ENCODE results near the gene SLC30A10. TPM values are rescaled to one million over a fixed set of nuclear protein-coding genes. Genes with fewer than 3 reads are reported as not detected.
"Not testable (repeated sequence)": the region's sequence is repeated elsewhere in the genome, so short reads cannot be mapped to it uniquely, and the experiment has no call there.

SLC30A10 gene
- total RNA-seq, 1 experiment from 2014 or later, result 0.26 TPM

- TF ChIP-seq AFF4 (CRISPR knock-in tag; IDR thresholded peaks at IDR 0.05; ENCODE audit: borderline replicate concordance) (no peak), ZNF396 (CRISPR knock-in tag; IDR thresholded peaks at IDR 0.05; ENCODE audit: borderline replicate concordance) (no peak), PRDM15 (CRISPR knock-in tag; IDR thresholded peaks at IDR 0.05) (no peak), SMAD4 (CRISPR knock-in tag; IDR thresholded peaks at IDR 0.05) (no peak), IRF2 (CRISPR knock-in tag; IDR thresholded peaks at IDR 0.05; ENCODE audit: borderline replicate concordance, low read depth) (no peak), E2F1 (CRISPR knock-in tag; IDR thresholded peaks at IDR 0.05) (no peak)
These were observed 25.7 kb upstream of the SLC30A10 start (continued) for GRCh38 chr1:219954052-219954451.

- H3K4me3 Mint-ChIP-seq, result no peak overlapping the region
These were observed 24.0 kb upstream of the SLC30A10 start for GRCh38 chr1:219952361-219952760.

GRCh38 chr1:219949227-219949626 is 20.9 kb upstream of the SLC30A10 start:
- H3K4me3 Mint-ChIP-seq; H3K36me3 Mint-ChIP-seq; DNase-seq (ENCODE audit: low spot score); H3K27me3 Mint-ChIP-seq (ENCODE audit: low read depth); H3K9me3 Mint-ChIP-seq; H3K27ac Mint-ChIP-seq; ATAC-seq; POLR2A ChIA-PET; CTCF ChIA-PET; H3K4me1 Mint-ChIP-seq: not testable (repeated sequence)

More at GRCh38 chr1:219952361-219952760, 24.0 kb upstream of the SLC30A10 start:
- H3K9me3 Mint-ChIP-seq, result no peaks in the 10 kb centered on the region
- H3K27ac Mint-ChIP-seq, result no peak overlapping the region
- no peaks in the 10 kb centered on the region for H3K4me1 Mint-ChIP-seq
- no peaks in the 10 kb centered on the region for H3K27me3 Mint-ChIP-seq (ENCODE audit: low read depth)
- no peak for DNase-seq (ENCODE audit: low spot score)
- TF ChIP-seq ETV6 (CRISPR knock-in tag; IDR thresholded peaks at IDR 0.05) (no peak), SMAD4 (CRISPR knock-in tag; IDR thresholded peaks at IDR 0.05) (no peak), CREM (CRISPR knock-in tag; IDR thresholded peaks at IDR 0.05) (no peak), IRF2 (CRISPR knock-in tag; IDR thresholded peaks at IDR 0.05; ENCODE audit: borderline replicate concordance, low read depth) (no peak), TCF7 (CRISPR knock-in tag; IDR thresholded peaks at IDR 0.05; ENCODE audit: low read depth) (no peak), EMX1 (CRISPR knock-in tag; IDR thresholded peaks at IDR 0.05) (no peak)
- ChIA-PET CTCF (no interaction called here), POLR2A (no interaction called here)
- H3K36me3 Mint-ChIP-seq, result no peaks in the 10 kb centered on the region
- ATAC-seq, result no peak

- ATAC-seq; H3K27me3 Mint-ChIP-seq (ENCODE audit: low read depth); POLR2A ChIA-PET; H3K4me3 Mint-ChIP-seq; H3K36me3 Mint-ChIP-seq; H3K27ac Mint-ChIP-seq; DNase-seq (ENCODE audit: low spot score); H3K9me3 Mint-ChIP-seq; H3K4me1 Mint-ChIP-seq; CTCF ChIA-PET: not testable (repeated sequence)
These were observed 20.4 kb upstream of the SLC30A10 start for GRCh38 chr1:219948766-219949165.

All from WTC11 (cell line).